Brain microvascular endothelial cell (primary cell): ENCODE measurements around the gene CTNNA3.
"Not testable (repeated sequence)": the region's sequence is repeated elsewhere in the genome, so short reads cannot be mapped to it uniquely, and the experiment has no call there.

Experiments used
- DNase-seq: peaks from one replicate; pipeline ENCODE4 v3.0.0-alpha.2; 2020
- H3K27ac ChIP-seq: fragments of 250-450 bp; sonication (Bioruptor Pico); 2 replicates; pipeline ENCODE4 v1.5.1; 2020; ENCODE audit warnings: mild to moderate bottlenecking, moderate library complexity
- H3K27me3 ChIP-seq: fragments of 250-450 bp; sonication (Bioruptor Pico); replicated peaks from 2 replicates; pipeline ENCODE4 v1.5.1; 2020; ENCODE audit warnings: mild to moderate bottlenecking
- H3K36me3 ChIP-seq: fragments of 250-450 bp; sonication (Bioruptor Pico); replicated peaks from 2 replicates; pipeline ENCODE4 v1.5.1; 2020; ENCODE audit warnings: mild to moderate bottlenecking
- H3K4me3 ChIP-seq: 2 replicates; pipeline ENCODE4 v1.5.1; 2011; ENCODE audit warnings: low read depth, mild to moderate bottlenecking, control low read depth, low read length, moderate library complexity
- CTCF ChIP-seq: IDR thresholded peaks from 2 replicates; pipeline ENCODE4 v1.5.1; 2011; ENCODE audit warnings: low read depth, mild to moderate bottlenecking, moderate library complexity, low read length, control low read depth, inconsistent platforms; ENCODE audit errors: missing control alignments
- in situ Hi-C: cut with HindIII; loops from 2 replicates; pipeline ENCODE4 v1.10.0; 2017; ENCODE audit warnings: low sequenced_read_pairs, low pct_ligation_motif_present

The CTNNA3 gene

GRCh38 chr10:67549390-67549789 is 146.6 kb downstream of the CTNNA3 start:
- in situ Hi-C loops: no loop called here
- DNase-seq: peak; percentile 76
- Histone ChIP-seq H3K27me3 (no peaks in the 10 kb centered on the region), H3K27ac (peak overlapping the region; percentile 48), H3K4me3 (no peak overlapping the region), H3K36me3 (no peaks in the 10 kb centered on the region)
- TF ChIP-seq CTCF: no peak

- TF ChIP-seq CTCF: no peak
- DNase-seq: no peak
- Histone ChIP-seq H3K27me3 (no peaks in the 10 kb centered on the region), H3K27ac (no peak overlapping the region), H3K36me3 (no peaks in the 10 kb centered on the region), H3K4me3 (no peak overlapping the region)
- in situ Hi-C loops: no loop called here
Observed at GRCh38 chr10:67541411-67541810, 154.6 kb downstream of the CTNNA3 start.

- no peak for TF ChIP-seq CTCF
- no peaks in the 10 kb centered on the region for H3K27me3 ChIP-seq
- no peaks in the 10 kb centered on the region for H3K36me3 ChIP-seq
- H3K4me3 ChIP-seq: no peak overlapping the region
- DNase-seq: no peak
- no peak overlapping the region for H3K27ac ChIP-seq
- in situ Hi-C loops: no loop called here
Observed at GRCh38 chr10:67539312-67539711, 156.7 kb downstream of the CTNNA3 start.

- no peak overlapping the region for H3K4me3 ChIP-seq
- in situ Hi-C loops: no loop called here
- no peaks in the 10 kb centered on the region for H3K27me3 ChIP-seq
- no peak for DNase-seq
- TF ChIP-seq CTCF: no peak
- H3K27ac ChIP-seq: no peak overlapping the region
- no peaks in the 10 kb centered on the region for H3K36me3 ChIP-seq
Observed at GRCh38 chr10:67537906-67538305, 158.1 kb downstream of the CTNNA3 start.

GRCh38 chr10:67533376-67533775 is 162.6 kb downstream of the CTNNA3 start:
- in situ Hi-C loops: no loop called here
- no peak overlapping the region for H3K27ac ChIP-seq
- H3K4me3 ChIP-seq: no peak overlapping the region
- no peak for DNase-seq
- no peaks in the 10 kb centered on the region for H3K27me3 ChIP-seq
- H3K36me3 ChIP-seq: no peaks in the 10 kb centered on the region
- no peak for TF ChIP-seq CTCF

GRCh38 chr10:67530990-67531389 is 165.0 kb downstream of the CTNNA3 start:
- H3K27ac ChIP-seq, DNase-seq, H3K27me3 ChIP-seq, H3K4me3 ChIP-seq, H3K36me3 ChIP-seq, in situ Hi-C loops: not testable (repeated sequence)

- DNase-seq: no peak
- H3K27me3 ChIP-seq: no peaks in the 10 kb centered on the region
- in situ Hi-C loops: no loop called here
- no peak for TF ChIP-seq CTCF
- H3K4me3 ChIP-seq: no peak overlapping the region
- no peaks in the 10 kb centered on the region for H3K36me3 ChIP-seq
- no peak overlapping the region for H3K27ac ChIP-seq
Observed at GRCh38 chr10:67527351-67527750, 168.6 kb downstream of the CTNNA3 start.
